HG03066 (cell line): Measurements from ENCODE around the gene NANOS2.

Source experiments
- ATAC-seq: cut with Tn5 transposase; IDR thresholded peaks from one replicate; pipeline ENCODE4 v1.9.1; 2021; ENCODE audit warnings: low read depth; ENCODE audit not compliant: unreplicated experiment

Gene NANOS2

GRCh38 chr19:45931055-45931454 lies 16.5 kb upstream of the NANOS2 start:
- no peak for ATAC-seq

GRCh38 chr19:45929247-45929646 lies 14.7 kb upstream of the NANOS2 start:
- ATAC-seq = no peak

GRCh38 chr19:45927565-45928261 lies 13.1 kb upstream of the NANOS2 start:
- ATAC-seq = no peak

GRCh38 chr19:45924891-45925447 lies 10.4 kb upstream of the NANOS2 start:
- no peak for ATAC-seq

- no peak for ATAC-seq
These were observed 7.7 kb upstream of the NANOS2 start for GRCh38 chr19:45922281-45922680.

GRCh38 chr19:45920458-45920857 lies 5.9 kb upstream of the NANOS2 start:
- ATAC-seq = no peak

GRCh38 chr19:45919678-45920077 lies 5.1 kb upstream of the NANOS2 start:
- no peak for ATAC-seq

- ATAC-seq = no peak
These were observed 4.1 kb upstream of the NANOS2 start for GRCh38 chr19:45918721-45919120.

- no peak for ATAC-seq
These were observed 3.0 kb upstream of the NANOS2 start for GRCh38 chr19:45917421-45918091.

GRCh38 chr19:45911291-45911690 lies 3.3 kb downstream of the NANOS2 start:
- no peak for ATAC-seq

- no peak for ATAC-seq
These were observed 5.6 kb downstream of the NANOS2 start for GRCh38 chr19:45908956-45909355.

GRCh38 chr19:45906221-45906620 lies 8.4 kb downstream of the NANOS2 start:
- no peak for ATAC-seq

- ATAC-seq = no peak
These were observed 9.6 kb downstream of the NANOS2 start for GRCh38 chr19:45905011-45905410.

- peak; percentile 73 for ATAC-seq
These were observed 11.6 kb downstream of the NANOS2 start for GRCh38 chr19:45902651-45903625.

- ATAC-seq = no peak
These were observed 12.5 kb downstream of the NANOS2 start, which contains the start of gene MYPOP for GRCh38 chr19:45901912-45902650. MYPOP (minus strand) TSS chr19:45902613; CDS start chr19:45901773, 840 bp downstream.

- ATAC-seq = no peak
These were observed 13.1 kb downstream of the NANOS2 start for GRCh38 chr19:45901432-45901911.

GRCh38 chr19:45900738-45901431 lies 13.7 kb downstream of the NANOS2 start:
- no peak for ATAC-seq

- ATAC-seq = no peak
These were observed 14.5 kb downstream of the NANOS2 start for GRCh38 chr19:45899919-45900589.

- no peak for ATAC-seq
These were observed 15.3 kb downstream of the NANOS2 start for GRCh38 chr19:45899253-45899652.
